HG02852 (cell line): ENCODE results near the gene DNAJC18.

Experiments used
- ATAC-seq: cut with Tn5 transposase; IDR thresholded peaks from one replicate; pipeline ENCODE4 v1.9.1; 2021; ENCODE audit warnings: mild to moderate bottlenecking, moderate library complexity; ENCODE audit not compliant: unreplicated experiment

DNAJC18 gene

DNA sequence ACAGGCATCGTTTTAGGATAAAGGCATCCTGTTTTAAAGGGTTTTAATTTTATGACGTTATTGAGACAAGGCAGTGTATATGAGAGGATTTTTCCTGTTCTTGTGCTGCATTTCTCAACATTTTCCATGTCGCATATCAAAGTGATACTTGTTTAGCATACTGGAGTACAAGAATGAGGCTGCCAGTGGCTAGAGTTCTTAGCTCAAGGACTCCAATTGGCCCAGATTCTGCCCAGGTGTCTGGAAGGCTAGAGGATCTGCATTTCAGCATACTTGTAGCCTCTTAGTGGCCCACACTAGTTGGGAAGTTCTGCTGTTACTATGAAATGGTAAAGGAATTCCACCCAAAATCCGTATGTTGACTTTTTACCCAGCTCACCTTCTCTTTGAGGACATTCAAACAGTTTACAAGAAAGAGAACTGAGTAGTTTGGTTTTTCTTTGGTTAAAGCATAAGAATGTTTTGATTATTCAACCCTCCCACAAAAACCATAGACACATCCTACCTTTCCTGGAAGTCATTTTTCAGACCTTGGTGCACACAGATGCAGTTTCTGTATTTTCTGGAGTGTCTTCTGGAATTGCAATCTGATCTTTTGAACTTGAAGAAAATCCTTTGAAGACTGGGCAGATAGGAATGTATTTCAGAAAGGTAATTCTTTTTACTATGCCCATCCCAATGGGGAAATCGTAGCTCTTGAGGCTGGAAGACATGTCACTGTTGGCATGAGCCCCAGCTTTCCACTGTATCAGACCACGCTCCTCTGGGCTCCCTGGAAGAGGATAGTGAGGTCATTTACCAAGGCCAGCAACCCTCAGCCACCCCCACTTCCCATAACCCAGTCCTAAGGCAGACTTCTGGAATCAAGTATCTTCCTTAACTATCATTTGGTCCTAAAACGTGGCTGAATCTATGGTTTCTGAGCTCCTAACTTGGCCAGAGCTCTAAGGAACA, 67.6 kb downstream of the DNAJC18 start:
- no peak for ATAC-seq

DNA sequence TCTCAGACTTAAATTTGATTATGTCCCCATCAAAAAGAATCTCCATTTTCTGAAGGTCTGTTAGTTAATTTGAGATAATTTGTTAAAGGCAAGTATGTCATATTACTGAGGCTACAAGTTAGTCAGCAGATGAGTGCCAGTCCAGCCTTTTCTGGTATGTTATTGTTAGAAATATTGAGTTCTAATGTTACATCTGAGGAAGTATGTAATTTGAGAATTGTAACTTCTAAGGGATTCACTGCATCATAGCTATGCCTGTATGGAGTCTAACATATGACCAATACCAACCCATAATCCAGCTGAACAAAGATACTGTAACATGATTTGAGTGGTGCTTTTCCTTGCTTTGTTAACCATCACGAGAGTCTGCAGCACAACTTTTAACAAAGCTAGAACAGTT, 70.1 kb downstream of the DNAJC18 start:
- ATAC-seq, result no peak

DNA sequence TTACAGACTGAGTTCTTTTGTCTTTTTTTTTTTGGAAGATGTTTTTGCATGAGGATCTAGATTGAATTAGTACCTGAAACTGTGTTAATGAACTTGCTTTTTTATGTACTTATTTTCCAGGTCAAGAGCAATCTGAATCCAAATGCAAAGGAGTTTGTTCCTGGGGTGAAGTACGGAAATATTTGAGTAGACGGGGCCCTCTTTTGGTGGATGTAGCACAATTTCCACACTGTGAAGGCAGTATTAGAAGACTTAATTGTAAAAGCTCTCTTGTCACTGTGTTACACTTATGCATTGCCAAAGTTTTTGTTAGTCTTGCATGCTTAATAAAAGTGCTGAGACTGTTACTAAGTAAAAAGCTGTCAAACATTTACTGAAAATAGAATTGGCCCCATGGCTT, 70.7 kb downstream of the DNAJC18 start:
- no peak for ATAC-seq

DNA sequence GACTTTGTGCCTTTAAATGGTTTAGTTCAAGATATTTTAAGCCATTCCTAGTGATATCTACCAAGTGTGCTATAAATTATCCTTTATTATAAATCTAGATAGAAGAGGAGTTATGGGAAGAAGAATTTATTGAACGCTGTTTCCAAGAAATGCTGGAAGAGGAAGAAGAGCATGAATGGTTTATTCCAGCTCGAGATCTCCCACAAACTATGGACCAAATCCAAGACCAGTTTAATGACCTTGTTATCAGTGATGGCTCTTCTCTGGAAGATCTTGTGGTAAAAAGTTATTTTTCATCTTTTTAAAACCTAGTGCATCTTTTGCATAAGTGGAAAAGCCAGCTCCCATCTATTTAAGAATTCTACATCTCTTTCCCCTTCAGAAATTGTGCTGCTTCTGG, 74.9 kb downstream of the DNAJC18 start:
- no peak for ATAC-seq

DNA sequence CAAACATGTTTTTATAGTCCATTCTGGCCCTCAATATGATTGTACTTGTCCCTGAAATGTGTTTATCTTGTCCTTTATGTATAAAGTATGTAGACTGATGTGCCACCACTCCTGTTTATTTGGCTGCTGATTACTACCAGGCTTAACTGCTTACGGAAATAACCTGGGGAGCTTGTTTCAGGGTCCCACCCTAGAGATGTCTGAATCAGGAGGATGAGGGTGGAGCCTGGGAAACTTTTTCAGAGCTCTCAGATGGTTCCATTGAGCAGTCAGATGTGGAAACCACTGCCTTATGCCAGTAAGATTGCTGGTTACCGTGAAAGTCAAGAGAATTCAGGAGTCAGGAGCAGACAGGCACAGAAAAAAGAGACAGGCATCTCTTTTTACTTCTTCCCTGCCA, 75.4 kb downstream of the DNAJC18 start:
- ATAC-seq, result no peak

DNA sequence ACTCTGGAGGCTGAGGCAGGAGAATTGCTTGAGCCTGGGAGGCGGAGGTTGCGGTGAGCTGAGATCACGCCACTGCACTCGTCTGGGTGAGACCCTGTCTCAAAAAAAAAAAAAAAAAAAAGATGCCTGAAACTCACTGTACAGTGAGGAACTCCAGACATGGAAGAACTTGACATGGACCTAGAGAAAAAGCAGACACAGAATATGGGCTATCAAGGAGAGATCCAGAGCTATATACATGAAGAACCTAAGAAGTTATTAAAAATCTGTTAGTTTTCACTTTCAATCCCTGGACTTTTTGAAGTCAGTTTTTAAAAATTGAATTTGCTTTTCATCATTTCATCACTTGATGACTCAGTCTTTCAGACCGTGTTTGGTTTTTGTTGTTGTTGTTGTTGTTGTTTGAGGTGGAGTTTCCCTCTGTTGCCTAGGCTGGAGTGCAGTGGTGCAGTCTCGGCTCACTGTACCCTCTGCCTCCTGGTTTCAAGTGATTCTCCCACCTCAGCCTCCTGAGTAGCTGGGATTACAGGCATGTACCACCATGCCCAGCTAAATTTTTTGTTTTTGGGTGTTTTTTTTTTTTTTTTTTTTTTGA, 77.4 kb downstream of the DNAJC18 start:
- no peak for ATAC-seq

DNA sequence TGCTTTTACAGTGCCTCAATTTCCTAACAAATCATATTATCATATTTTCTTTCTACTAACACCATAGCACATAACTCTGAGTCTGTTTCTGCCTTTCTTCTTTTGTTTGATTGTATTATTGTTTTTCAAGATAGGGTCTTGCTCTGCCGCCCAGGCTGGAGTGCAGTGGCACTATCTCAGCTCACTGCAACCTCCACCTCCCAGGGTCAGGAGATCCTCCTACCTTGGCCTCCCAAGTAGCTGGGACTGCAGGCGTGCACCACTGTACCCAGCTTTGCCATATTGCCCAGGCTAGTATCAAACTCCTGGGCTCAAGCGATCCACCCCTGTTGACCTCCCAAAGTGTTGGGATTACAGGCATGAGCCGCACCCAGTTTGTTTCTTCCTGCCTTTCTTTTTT, 78.9 kb downstream of the DNAJC18 start:
- no peak for ATAC-seq
